Ramos (cell line): ENCODE results near the gene VEZF1.

Source experiments
- in situ Hi-C: fragments of 300-500 bp; cut with MboI; formaldehyde crosslinking; loops from one replicate; pipeline ENCODE4 v1.14.3; 2022; ENCODE audit warnings: low sequenced_read_pairs; ENCODE audit not compliant: unreplicated experiment

Gene VEZF1

DNA sequence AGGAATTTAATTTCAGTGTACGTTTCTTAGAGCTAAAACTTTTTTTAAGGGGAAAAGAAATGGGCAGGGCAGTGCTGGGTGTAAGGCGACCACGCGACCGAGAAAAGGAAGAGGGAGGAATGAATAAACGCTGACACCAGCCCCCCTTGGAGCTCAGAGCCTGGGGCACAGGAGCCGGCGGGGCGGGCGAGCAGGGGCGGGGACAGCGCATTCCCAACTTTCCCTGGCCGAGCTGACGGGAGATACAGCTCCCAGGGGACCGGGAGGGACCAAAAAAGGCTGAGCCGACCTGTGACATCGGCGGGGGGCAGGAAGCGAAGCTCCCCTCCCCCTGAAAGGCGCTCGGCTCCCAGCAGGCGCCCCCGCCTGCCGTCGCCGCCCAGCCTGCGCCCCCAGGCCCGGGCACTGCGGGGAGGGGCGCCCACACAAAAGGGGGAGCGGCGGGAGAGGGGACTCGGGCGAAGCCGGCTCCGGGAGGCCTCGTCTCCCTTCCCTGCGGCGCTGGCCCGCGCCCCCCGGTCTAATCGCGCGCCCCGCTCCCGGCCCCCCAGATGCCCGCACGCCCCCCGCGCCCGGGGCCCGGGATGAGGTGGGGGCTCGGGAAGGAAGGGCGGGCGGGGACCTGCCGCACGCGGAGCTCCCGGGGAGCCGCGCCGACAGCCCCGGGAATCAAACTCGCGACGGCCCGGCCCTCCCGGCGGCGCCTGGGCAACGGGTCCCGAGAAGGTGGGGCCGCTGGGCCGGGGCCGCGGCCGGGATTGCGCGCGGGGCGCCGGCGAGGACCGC lies 33.5 kb downstream of the VEZF1 start:
- in situ Hi-C loops = no loop called here

DNA sequence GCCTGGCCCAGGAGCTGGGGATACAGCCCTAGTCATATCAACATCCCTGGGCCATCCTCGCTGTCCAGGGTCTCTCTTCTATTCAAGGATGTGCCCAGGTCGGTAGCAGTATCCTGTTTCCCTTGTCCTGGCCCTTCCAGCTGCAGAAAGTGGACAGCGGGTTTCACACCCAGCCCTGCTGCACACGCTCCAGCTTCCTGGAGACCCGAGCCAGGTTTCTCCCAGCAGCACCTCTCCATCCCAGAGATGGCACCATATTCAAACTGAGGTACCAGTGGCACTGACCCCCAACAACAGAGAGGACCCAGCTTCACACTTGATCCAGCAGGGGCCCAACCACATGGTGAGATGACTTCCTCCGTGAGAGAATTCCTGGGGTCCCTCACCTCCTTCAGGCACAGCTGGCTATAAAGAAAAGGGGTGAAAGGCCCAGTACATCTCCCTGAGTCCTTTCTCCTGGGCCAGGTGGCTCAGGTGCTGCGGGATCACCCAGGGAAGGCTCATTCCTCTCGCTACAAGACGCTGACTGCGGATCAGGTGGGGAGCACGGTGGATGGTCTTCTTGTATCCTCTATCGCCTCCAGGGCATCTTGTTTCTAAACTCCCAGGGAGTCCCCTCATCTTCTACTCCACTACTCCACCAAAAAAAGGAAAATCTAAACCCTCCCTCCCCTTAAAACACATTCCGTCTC lies 34.2 kb downstream of the VEZF1 start:
- in situ Hi-C loops = no loop called here

DNA sequence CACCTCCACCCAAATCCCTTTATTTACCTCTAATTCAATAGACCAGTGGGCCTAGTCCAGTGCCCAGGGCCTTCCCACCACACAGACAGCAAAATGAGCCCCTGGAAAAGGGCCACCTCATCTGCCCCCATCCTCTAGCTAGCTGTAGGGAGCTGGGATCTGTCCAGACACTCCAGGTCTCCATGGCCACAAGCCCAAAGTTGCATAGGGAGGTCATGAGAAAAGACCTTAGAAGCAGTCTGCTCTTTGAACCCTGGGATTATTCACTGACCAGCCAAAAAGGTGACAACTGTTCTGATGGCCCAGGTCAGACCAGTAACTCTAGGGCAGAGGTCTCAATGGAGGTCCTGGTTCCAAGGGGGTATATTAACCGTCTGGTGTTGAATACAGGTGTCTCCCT lies 34.8 kb downstream of the VEZF1 start:
- in situ Hi-C loops = no loop called here

DNA sequence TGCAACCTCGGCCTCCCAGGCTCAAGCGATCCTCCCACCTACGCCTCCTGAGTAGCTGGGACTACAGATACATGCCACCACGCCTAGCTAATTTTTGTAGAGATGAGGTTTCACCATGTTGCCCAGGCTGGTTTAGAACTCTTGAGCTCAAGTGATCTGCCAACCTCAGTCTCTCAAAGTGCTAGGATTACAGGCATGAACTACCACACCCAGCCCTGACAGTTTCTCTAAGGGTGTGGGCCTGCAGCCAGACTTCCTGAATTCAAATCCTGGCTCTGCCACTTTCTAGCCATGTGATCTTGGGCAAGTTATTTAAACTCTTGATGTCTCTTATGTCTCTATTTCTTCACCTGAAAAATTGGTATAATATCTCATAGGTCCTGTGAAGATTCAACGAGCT lies 38.4 kb downstream of the VEZF1 start:
- in situ Hi-C loops = no loop called here

DNA sequence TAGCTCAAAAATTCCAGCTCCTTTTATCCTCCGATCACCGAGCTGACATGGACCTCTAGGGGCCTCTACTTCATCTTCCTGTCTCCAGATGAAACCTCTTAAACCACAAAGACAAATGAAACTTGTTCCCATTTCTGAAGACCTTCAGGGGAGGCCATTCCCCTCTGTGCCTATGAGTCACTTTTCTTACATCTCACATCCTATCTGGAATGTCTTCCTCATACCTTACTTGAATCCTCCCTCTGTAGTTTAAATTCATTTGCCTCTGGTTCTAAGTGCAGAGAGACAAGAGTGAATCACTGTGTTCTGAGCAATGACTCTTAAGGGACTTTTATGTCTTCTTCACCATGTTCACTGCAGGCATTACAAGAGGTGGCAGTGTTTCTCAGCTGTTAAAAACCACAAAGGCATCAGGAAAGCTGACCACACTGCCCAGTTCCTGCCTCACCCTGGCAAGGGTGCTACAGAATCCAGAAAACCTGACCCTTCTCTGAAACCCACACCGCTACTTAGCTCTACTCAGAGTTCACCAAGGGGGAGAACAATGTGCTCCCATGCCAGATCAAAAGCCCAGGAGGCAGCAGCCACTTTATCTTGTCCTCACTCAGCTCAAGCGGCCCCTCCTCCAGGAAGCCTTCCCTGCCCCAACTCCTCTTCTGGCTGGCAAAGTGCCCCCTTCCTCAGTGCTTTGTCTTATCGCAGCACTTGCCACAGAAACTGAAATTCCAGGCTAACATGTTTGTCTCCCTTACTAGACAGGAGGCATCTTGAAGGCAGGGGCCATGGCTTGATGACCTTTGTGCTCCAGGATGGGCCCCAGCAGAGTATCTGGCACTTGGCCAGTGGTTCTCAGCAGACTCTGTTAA lies 39.3 kb downstream of the VEZF1 start:
- in situ Hi-C loops = no loop called here

DNA sequence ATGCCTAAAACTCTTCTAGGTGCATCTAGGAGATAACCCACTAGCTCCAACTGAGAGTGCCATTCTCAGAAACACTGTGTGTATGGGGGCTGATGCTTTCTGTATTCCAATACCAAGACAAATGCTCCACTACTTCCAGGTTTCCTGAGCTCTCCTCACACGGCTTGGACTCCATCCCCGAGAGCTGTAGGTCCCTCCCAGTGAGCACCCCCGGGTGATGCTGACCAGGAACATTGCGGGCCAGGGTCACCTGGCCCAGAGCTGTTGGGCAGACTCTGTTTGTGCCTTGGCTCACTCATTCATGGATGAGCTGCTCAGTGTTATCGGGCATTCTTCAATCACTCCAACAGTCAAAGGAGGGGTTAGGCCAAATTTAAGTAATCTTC lies 39.9 kb downstream of the VEZF1 start:
- in situ Hi-C loops = no loop called here

DNA sequence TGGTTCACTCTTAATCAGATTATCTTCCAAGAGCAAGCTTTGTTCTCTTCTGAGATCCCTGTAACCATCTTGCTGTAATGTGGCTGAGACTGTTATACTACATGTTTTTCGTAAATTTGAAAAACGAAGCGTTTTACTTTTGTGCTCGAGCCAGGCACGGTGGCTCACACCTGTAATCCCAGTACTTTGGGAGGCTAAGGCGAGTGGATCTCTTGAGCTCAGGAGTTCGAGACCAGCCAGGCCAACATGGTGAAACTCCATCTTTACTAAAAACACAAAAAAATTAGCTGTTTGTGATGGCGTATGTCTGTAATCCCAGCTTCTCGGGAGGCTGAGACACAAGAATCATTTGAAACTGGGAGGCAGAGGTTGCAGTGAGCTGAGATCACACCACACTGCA lies 40.7 kb downstream of the VEZF1 start:
- in situ Hi-C loops = no loop called here

DNA sequence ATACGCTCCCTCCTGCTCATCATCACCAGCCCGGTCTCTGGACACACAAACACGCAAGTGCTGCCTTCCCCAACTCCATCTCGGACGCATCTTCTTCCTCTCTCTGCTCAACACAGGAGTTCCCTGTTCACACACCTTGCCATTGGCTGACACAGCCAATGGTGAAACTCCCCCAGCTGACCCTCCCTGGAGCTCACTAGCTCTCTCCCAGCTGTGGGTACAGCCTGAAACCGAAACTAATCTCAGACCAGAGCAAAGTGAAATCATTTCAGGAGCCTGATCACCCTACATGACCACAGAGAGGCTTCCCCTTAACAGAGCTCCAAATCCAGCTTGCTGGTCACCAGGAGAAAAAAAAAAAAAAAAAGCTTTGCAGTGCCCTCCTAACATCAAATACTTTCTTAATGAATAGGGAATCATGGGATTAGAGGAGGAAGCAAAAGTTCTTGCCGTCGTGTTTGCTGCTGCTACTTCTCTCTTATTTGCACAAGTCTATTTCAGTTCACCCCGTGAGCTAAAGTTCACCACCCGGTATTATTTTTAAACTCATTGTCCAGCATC lies 41.2 kb downstream of the VEZF1 start:
- in situ Hi-C loops = no loop called here

DNA sequence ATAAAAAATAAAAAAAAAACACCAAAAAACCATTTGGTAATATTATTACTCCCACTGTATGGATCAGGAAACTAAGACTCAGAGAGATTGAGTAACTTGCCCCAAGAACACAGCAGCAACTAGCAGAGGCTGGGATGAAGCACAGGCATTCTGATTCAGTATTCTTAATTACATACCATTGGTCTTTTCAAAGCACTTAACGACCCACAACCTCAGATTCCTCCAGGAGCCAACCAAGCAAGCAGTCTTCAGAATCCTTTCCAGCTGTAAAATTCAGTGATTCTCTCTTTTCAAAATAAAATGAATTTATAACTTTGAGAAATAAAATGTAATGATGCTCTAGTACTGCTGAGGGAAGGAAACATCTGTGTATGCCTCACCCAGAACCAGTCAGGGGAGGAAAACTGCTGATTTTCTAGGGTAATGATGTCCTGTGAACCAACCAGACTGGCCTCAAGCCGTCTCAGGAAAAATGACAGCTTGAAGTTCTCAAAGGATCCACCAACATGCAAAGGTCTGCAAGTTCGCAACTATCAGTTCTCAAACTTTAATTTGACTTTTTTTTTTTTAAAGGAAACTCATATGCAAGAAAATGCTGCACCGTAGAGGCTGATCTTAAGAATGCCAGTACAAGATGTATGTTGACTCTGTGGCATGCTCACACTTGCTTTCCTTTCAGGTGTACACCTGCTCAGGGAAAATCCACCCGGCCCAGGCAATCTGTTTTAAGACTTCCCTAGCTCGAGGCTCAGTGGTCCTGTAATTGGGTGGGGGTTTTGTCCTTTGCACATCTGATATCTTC lies 41.9 kb downstream of the VEZF1 start:
- in situ Hi-C loops = no loop called here

DNA sequence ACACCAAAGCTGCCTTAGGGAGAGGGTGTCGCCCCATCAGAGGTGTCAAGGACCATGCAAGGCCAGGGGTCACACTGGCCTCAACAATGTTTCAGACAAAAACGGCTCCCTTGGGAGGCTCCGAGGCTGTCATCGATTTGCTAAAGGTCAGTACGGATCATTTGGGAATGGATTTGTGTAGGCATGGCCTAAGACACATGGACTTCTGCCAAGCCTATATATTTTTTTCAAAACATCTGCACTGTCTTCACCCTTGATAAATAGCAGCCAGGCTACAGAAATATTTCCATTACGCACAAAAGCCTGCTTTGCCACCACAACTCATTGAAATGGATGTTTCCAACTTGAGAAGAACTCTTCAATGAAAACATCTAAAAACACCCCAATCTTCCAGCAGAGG lies 43.1 kb downstream of the VEZF1 start:
- in situ Hi-C loops = no loop called here

DNA sequence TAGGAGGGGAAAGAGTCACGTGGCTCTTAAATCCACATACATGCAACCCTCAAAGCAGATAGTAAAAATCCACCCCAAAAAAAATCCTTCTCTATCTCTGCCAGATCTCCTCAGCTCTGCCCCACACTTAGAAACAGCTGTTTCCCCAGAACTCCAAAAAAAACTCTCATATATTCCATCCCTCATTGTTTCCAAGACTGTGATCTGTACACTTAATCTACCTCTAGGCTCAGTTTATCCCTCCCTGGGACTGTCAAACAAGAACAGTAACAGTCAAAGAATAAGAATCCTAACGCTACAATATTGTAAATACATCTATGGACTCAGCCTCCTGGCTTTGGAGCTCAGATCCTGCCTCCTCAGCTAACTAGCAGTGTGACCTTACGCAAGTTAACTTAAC lies 44.4 kb downstream of the VEZF1 start:
- in situ Hi-C loops = no loop called here

DNA sequence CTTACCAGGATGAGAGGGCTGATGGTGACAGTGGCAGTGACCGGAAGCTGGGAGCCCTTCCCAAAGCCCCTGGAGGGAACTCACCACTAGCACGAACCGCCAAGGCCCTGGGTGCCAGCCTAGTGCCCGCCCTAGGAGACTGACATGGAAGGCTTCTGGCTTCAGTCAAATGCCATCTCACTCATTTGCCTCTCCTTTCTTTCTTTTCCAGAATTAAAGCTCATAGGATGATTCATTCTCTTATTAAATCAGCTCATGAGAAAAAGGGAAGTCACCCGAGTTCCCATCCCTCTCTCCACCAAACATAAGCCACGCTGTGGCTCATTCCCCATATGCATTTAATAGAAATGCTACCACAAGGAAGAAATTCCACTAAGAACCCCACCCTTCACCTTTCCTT lies 44.9 kb downstream of the VEZF1 start:
- in situ Hi-C loops = no loop called here

DNA sequence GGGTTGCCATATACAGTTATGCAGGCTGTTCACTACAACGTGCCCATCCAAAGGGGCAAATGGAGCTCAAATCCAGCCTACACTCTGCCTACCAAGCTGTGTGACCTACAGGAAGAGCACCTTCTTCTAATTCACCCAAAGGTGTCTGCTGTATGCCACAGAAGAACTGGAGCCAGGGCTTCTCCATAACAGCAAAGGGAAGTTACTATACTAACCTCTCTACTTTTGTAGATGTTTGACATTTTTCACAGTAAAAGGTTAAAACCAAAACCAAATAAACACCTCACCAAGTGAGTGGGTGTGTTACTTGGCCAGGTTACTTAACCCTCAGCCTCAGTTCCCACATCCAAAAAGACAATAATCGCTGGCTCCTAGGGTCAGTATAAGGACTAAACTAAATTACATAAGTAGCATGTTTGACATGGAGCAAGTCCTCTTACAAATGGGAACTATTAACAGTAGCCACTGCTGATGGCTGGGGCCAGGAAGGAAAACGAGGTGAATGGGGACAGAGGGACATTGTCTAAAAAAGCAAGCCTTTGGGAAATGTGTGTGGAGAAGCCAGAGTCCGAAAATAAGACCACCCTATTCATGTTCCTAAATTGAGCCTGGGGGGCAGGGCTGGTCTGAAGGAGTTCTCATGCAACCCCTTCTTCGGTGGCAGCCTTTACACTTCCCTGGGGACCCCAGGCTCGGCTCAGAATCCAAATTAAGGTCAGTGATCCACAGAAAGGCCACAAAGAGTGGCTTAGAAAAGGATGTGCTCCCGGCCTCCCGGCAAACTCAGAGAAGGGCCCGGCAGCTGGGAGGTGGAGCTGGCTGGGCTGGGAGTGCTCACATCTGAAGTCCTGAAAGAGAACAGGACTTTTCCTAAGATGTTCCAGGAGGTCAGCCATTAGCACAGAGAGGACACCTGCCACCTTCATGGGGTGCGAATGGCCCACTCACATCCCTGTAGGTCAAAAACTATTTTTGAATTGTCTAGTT lies 46.4 kb downstream of the VEZF1 start:
- in situ Hi-C loops = no loop called here

DNA sequence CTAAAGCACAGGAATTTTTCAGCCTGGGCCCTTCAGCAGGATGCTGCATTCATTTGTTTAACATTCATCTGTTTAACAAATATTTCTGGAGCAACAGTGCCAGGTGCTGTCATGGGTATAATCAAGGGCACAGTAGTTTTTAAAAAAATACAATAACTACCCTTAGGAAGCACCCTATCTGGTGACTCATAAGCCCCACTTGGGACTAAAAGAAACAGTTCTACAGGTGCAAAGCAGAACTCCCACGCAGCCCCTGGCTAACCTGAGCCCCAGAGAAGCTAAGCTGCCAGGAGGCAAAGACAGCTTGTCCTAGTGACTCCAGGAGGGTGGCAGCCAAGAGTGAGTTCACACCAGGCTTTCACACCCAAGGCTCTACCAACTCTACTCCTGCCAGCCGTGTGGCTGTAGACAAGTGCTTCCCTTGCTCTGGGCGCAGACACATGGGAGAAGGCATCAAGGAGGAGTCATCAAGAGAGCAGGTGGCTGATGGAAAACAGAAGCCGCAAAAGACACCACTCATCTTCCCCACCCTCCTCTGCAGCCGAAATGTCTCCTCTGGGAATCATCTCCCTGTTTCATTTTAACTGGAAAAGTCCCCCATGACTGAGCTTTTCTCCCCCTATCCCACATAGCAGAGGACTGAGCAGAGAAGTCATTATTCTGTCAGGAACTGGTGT lies 47.3 kb downstream of the VEZF1 start:
- in situ Hi-C loops = no loop called here

DNA sequence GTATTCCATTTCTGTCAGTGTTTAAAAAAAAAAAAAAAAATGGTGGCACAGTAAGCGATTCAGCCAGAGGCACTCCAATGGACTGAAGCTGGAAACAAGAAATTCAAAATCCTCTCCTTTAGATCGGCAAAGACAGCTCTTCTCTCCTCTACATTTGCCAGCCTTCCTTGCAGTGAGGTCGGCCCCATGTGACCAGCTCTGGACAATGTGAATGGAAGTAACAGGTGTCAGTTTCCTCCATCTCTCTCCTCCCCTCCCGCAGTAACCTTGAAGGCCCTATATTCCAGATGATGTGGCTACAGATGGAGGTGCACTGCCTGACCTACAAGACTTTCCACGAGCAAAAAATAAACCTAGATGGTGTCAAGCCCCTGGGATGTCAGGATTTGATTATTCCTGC lies 47.8 kb downstream of the VEZF1 start:
- in situ Hi-C loops = no loop called here

DNA sequence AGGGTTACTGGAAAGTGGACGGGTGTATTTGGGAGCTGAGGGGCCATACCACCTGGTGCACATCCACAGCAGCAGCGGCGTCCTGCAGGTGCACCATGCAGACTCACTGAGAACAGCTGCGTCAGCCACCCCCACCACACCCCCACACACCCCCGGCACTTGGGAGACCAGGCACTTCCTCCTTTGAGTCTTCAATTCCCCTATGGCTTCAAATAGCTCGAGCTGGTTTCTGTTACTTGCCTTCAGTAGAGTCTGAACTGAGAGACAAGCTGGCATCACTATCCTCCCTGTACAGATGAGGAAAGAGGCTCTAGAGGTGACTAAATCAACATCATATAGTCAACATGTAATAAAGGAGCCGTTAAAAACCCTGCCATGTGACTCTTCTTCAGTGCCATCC lies 48.3 kb downstream of the VEZF1 start:
- in situ Hi-C loops = no loop called here

DNA sequence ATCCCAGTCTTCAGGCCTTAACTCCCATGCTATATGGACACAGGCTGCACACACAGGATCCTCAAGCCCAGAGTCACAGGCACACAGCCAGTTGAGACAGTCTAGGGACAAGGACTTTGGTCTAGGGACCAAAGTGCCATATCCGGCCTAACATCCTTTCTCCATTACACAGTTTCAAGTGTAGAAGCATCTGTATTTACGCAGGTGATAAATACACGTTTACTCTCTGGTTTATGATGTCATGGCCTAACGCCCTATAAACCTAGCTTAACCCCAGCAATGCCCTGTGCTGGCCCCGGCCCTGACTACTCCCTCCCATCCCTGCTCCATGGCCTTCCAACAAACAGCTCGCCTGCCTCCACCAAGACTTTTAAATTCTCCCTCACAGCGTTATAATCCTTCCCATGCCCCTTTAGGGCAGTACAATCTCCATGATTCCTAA lies 50.0 kb downstream of the VEZF1 start:
- in situ Hi-C loops = no loop called here

DNA sequence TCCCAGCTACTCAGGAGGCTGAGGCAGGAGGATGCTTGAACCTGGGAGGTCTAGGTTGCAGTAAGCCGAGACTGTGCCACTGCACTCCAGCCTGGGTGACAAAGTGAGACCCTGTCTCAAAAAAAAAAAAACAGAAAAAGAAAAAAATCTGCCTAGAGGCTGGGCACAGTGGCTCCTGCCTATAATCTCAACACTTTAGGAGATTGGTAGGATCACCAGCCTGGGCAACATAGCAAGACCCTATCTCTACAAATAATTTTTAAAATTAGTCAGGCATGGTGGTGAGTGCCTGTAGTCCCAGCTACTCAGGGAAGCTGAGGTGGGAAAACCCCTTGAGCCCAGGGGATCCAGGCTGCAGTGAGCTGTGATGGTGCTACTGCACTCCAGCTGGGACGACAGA lies 50.6 kb downstream of the VEZF1 start:
- in situ Hi-C loops = no loop called here
